IMR-90 (cell line): Measurements from ENCODE around the gene ANGEL1. TPM values are rescaled to one million over a fixed set of nuclear protein-coding genes. Genes with fewer than 3 reads are reported as not detected.

Experiments
- ATAC-seq: fragments of 200-7000 bp; cut with Tn5 transposase; 2 replicates; pipeline ENCODE4 v1.9.1; 2020; ENCODE audit warnings: low read depth, mild to moderate bottlenecking, moderate library complexity
- BruUV-seq: library from RNA; stranded (reverse); fragments of 400-500 nt; replicated peaks from 2 replicates; lab custom pipeline; 2021; lab: Mats Ljungman, UMichigan
- CTCF ChIA-PET: fragments of 300-600 bp; formaldehyde crosslinking; extraction: SDS; loops from one replicate; lab custom pipeline; 2021; ENCODE audit warnings: antibody characterized with exemption; lab: Yijun Ruan, JAX
- POLR2A ChIA-PET: fragments of 300-600 bp; sonication (Branson Sonifier 250); formaldehyde crosslinking; loops from one replicate; lab custom pipeline; 2022; ENCODE audit warnings: antibody characterized with exemption; ENCODE audit not compliant: unreplicated experiment; lab: Charles Lee
- DNase-seq: peaks from one replicate; pipeline ENCODE4 v3.0.0; 2013
- H2AFZ ChIP-seq: replicated peaks from 2 replicates; pipeline ENCODE3; 2013; ENCODE audit warnings: low read length, mild to moderate bottlenecking; ENCODE audit not compliant: poor library complexity
- H2AK5ac ChIP-seq: 2 replicates; pipeline ENCODE4 v1.6.1; 2013; ENCODE audit warnings: low read depth, low read length, inconsistent platforms
- H2AK9ac ChIP-seq: replicated peaks from 2 replicates; pipeline ENCODE3; 2013; ENCODE audit warnings: mild to moderate bottlenecking, low read depth, low read length, moderate library complexity; ENCODE audit not compliant: poor library complexity
- H2BK120ac ChIP-seq: 2 replicates; pipeline ENCODE4 v1.6.1; 2013; ENCODE audit warnings: low read depth, low read length, inconsistent platforms
- H2BK15ac ChIP-seq: 3 replicates; pipeline ENCODE4 v1.6.1; 2013; ENCODE audit warnings: low read depth, low read length, inconsistent platforms
- H2BK20ac ChIP-seq: 2 replicates; pipeline ENCODE4 v1.6.1; 2013; ENCODE audit warnings: low read depth, mild to moderate bottlenecking, inconsistent platforms, low read length, moderate library complexity
- H2BK5ac ChIP-seq: 2 replicates; pipeline ENCODE4 v1.6.1; 2013; ENCODE audit warnings: mild to moderate bottlenecking, low read depth, low read length, inconsistent platforms; ENCODE audit not compliant: poor library complexity, severe bottlenecking
- H3K14ac ChIP-seq: replicated peaks from 2 replicates; pipeline ENCODE4 v1.6.1; 2013; ENCODE audit warnings: low read depth, low read length, inconsistent platforms
- H3K18ac ChIP-seq: 2 replicates; pipeline ENCODE4 v1.6.1; 2013; ENCODE audit warnings: low read depth, low read length, control low read depth
- H3K23ac ChIP-seq: 2 replicates; pipeline ENCODE4 v1.6.1; 2013; ENCODE audit warnings: low read depth, low read length, inconsistent platforms
- H3K27ac ChIP-seq: 2 replicates; pipeline ENCODE4 v1.5.1; 2013; ENCODE audit warnings: mild to moderate bottlenecking, control low read depth, low read length; ENCODE audit not compliant: insufficient read depth
- H3K27me3 ChIP-seq: 2 replicates; pipeline ENCODE4 v1.6.1; 2013; ENCODE audit warnings: low read length; ENCODE audit not compliant: control insufficient read depth, insufficient read depth
- H3K36me3 ChIP-seq: 2 replicates; pipeline ENCODE4 v1.6.1; 2013; ENCODE audit warnings: low read length, mixed read lengths; ENCODE audit not compliant: control insufficient read depth, insufficient read depth
- H3K4ac ChIP-seq: 2 replicates; pipeline ENCODE4 v1.6.1; 2013; ENCODE audit warnings: low read depth, low read length, inconsistent platforms
- H3K4me1 ChIP-seq: 2 replicates; pipeline ENCODE4 v1.6.1; 2013; ENCODE audit warnings: low read length, mixed read lengths; ENCODE audit not compliant: control insufficient read depth, insufficient read depth
- H3K4me2 ChIP-seq: 2 replicates; pipeline ENCODE4 v1.6.1; 2013; ENCODE audit warnings: low read depth, mild to moderate bottlenecking, control low read depth, low read length, moderate library complexity
- H3K4me3 ChIP-seq: 2 replicates; pipeline ENCODE4 v1.5.1; 2013; ENCODE audit warnings: low read depth, mild to moderate bottlenecking, control low read depth, low read length, moderate library complexity; ENCODE audit not compliant: insufficient read depth
- H3K56ac ChIP-seq: 2 replicates; pipeline ENCODE4 v1.6.1; 2013; ENCODE audit warnings: low read length, inconsistent platforms; ENCODE audit not compliant: insufficient read depth; ENCODE audit errors: extremely low read depth
- H3K79me1 ChIP-seq, 2 experiments: 2 replicates each; pipeline ENCODE4 v1.6.1; 2013; ENCODE audit warnings: low read length in 2 of 2, inconsistent platforms in 1 of 2, low read depth in 1 of 2
- H3K9ac ChIP-seq: 2 replicates; pipeline ENCODE4 v1.6.1; 2013; ENCODE audit warnings: low read depth, low read length, control low read depth
- H3K9me1 ChIP-seq: 2 replicates; pipeline ENCODE4 v1.6.1; 2013; ENCODE audit warnings: low read length, inconsistent platforms; ENCODE audit not compliant: insufficient read depth
- H3K9me3 ChIP-seq: 2 replicates; pipeline ENCODE4 v1.6.1; 2013; ENCODE audit warnings: low read length; ENCODE audit not compliant: control insufficient read depth, insufficient read depth
- H4K20me1 ChIP-seq: 2 replicates; pipeline ENCODE4 v1.6.1; 2013; ENCODE audit warnings: low read length, inconsistent platforms; ENCODE audit not compliant: insufficient read depth
- H4K5ac ChIP-seq: 2 replicates; pipeline ENCODE4 v1.6.1; 2013; ENCODE audit warnings: mild to moderate bottlenecking, low read depth, low read length, control low read depth
- H4K8ac ChIP-seq, 2 experiments: 2 replicates each; pipeline ENCODE4 v1.6.1; 2013; ENCODE audit warnings: low read depth in 2 of 2, low read length in 2 of 2, control low read depth in 1 of 2, inconsistent platforms in 1 of 2
- H4K91ac ChIP-seq: 2 replicates; pipeline ENCODE4 v1.6.1; 2013; ENCODE audit warnings: low read depth, low read length, inconsistent platforms; ENCODE audit not compliant: insufficient read depth
- BHLHE40 ChIP-seq: fragments of 150-350 bp; IDR thresholded peaks from 2 replicates; pipeline ENCODE4 v1.6.1; 2016; ENCODE audit warnings: mild to moderate bottlenecking, low read depth, low read length
- CEBPB ChIP-seq: IDR thresholded peaks from 2 replicates; pipeline ENCODE4 v1.6.1; 2012; ENCODE audit warnings: low read depth, low read length, improper control_type of control experiment
- CHD1 ChIP-seq: IDR thresholded peaks from 2 replicates; pipeline ENCODE4 v1.6.1; 2012; ENCODE audit warnings: low read depth, low read length, improper control_type of control experiment
- FOS ChIP-seq: fragments of 150-350 bp; IDR thresholded peaks from 2 replicates; pipeline ENCODE4 v1.6.1; 2016; ENCODE audit warnings: low read depth, low read length
- MAFK ChIP-seq: IDR thresholded peaks from 2 replicates; pipeline ENCODE4 v1.6.1; 2012; ENCODE audit warnings: low read depth, low read length, improper control_type of control experiment
- MAZ ChIP-seq: IDR thresholded peaks from 2 replicates; pipeline ENCODE4 v1.6.1; 2012; ENCODE audit warnings: low read depth, mild to moderate bottlenecking, low read length, improper control_type of control experiment, moderate library complexity, borderline replicate concordance
- MXI1 ChIP-seq: IDR thresholded peaks from 2 replicates; pipeline ENCODE4 v1.6.1; 2012; ENCODE audit warnings: low read depth, mild to moderate bottlenecking, low read length, moderate library complexity, borderline replicate concordance
- NFE2L2 ChIP-seq: fragments of 150-350 bp; IDR thresholded peaks from 2 replicates; pipeline ENCODE4 v1.6.1; 2016; ENCODE audit warnings: low read depth, mild to moderate bottlenecking, low read length
- POLR2A ChIP-seq: IDR thresholded peaks from 2 replicates; pipeline ENCODE4 v1.6.1; 2012; ENCODE audit warnings: mild to moderate bottlenecking, low read depth, low read length
- RAD21 ChIP-seq: IDR thresholded peaks from 2 replicates; pipeline ENCODE4 v1.6.1; 2012; ENCODE audit warnings: low read length, improper control_type of control experiment
- RCOR1 ChIP-seq: IDR thresholded peaks from 2 replicates; pipeline ENCODE4 v1.6.1; 2012; ENCODE audit warnings: mild to moderate bottlenecking, low read length, improper control_type of control experiment; ENCODE audit not compliant: insufficient replicate concordance
- RFX5 ChIP-seq: IDR thresholded peaks from 2 replicates; pipeline ENCODE4 v1.8.0; 2012; ENCODE audit warnings: low read depth, mild to moderate bottlenecking, low read length, moderate library complexity
- SMC3 ChIP-seq: fragments of 150-350 bp; IDR thresholded peaks from 2 replicates; pipeline ENCODE4 v1.6.1; 2016; ENCODE audit warnings: low read depth, mild to moderate bottlenecking, antibody characterized with exemption, low read length, moderate library complexity
- WGBS, 2 experiments: methylation state at CpG; one replicate each; pipeline versions ENCODE4 v1.1.5 to v1.1.7; 2013; ENCODE audit warnings: missing lambda C conversion rate in 2 of 2; ENCODE audit not compliant: insufficient read length in 1 of 2; ENCODE audit errors: extremely low coverage in 2 of 2; 5-methylcytosine and 5-hydroxymethylcytosine counted together
- dilution Hi-C: fragments of 300-500 bp; cut with HindIII; formaldehyde crosslinking; loops from one replicate; pipeline ENCODE4 v1.14.3; 2018; ENCODE audit warnings: low sequenced_read_pairs; ENCODE audit not compliant: unreplicated experiment
- in situ Hi-C: fragments of 300-500 bp; cut with MboI; formaldehyde crosslinking; loops from 3 replicates; pipeline ENCODE4 v1.14.3; 2019; ENCODE audit warnings: low sequenced_read_pairs, inconsistent platforms, mixed read lengths
- intact Hi-C: fragments of 100-400 bp; cut with micrococcal nuclease; formaldehyde crosslinking; loops from 2 replicates; pipeline ENCODE4 v1.10.0; 2022
- polyA plus RNA-seq, 3 experiments: library from polyadenylated mRNA; depleted of rRNA; stranded (reverse); fragments of >200 nt; gene quantifications; 2 replicates each; pipeline ENCODE4 v1.2.3, GENCODE V29; 2012; ENCODE audit warnings: low replicate concordance in 1 of 3
- total RNA-seq: library from RNA; depleted of rRNA; stranded (reverse); fragments of >200 nt; gene quantifications from 2 replicates; pipeline ENCODE4 v1.2.3, GENCODE V29; 2012
- TF ChIP-seq, protein P1 (sequence below): conservative IDR thresholded peaks from 2 replicates; pipeline ENCODE4 v1.5.1; 2012; ENCODE audit warnings: mild to moderate bottlenecking, low read depth, low read length, improper control_type of control experiment
- TF ChIP-seq, protein P2 (sequence below): fragments of 150-350 bp; IDR thresholded peaks from 2 replicates; pipeline ENCODE4 v1.6.1; 2016; ENCODE audit warnings: low read depth, mild to moderate bottlenecking, low read length, moderate library complexity, borderline replicate concordance
- TF ChIP-seq, protein P3 (sequence below): fragments of 150-350 bp; IDR thresholded peaks from 2 replicates; pipeline ENCODE4 v1.6.1; 2017; ENCODE audit warnings: mild to moderate bottlenecking, antibody characterized with exemption, low read length, low read depth

Gene ANGEL1
- total and polyA plus RNA-seq, 2 of the 4 experiments (the other 2 are of a cell fraction) = 4.1 to 10.0 TPM

DNA sequence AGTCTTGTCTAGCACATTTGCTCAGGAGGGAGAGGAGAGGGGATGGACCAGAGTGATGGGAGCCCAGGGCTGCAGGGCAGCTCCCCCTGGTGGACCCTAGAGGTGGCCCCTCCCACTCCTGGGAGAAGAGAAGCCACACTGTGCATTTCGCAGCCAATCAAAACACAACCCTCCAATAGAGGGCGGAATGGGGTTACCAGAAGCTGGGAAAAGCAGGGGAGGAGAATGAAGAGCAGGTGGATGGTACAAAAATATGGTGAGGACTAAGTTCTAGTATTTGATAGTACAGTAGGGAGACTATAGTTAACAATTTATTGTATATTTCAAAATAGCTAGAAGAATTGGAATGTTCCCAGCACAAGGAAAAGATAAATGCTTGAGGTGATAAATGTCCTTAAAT lies 27.8 kb downstream of the ANGEL1 start:
- Histone ChIP-seq H3K9ac (no peak overlapping the region), H3K4ac (no peak overlapping the region), H2BK5ac (no peak overlapping the region), H3K14ac (no peak overlapping the region), H2AK9ac (peak overlapping the region; percentile 52), H4K5ac (no peak overlapping the region), H3K36me3 (peaks cover 13% of the 10 kb centered on the region), H3K79me1 (no peaks in the 10 kb centered on the region), H2BK20ac (no peak overlapping the region), H2BK120ac (no peak overlapping the region), H3K4me1 (peaks cover 4% of the 10 kb centered on the region; the same call in 1 of the 2 replicates), H3K27ac (no peak overlapping the region), H2BK15ac (no peak overlapping the region), H2AFZ (peak overlapping the region; percentile 35), H3K9me3 (no peaks in the 10 kb centered on the region), H3K23ac (no peak overlapping the region), H3K9me1 (peaks cover 2% of the 10 kb centered on the region; the same call in 1 of the 2 replicates), H4K8ac (no peak overlapping the region), H3K4me2 (no peak overlapping the region), H3K18ac (no peak overlapping the region), H3K27me3 (no peaks in the 10 kb centered on the region), H2AK5ac (no peak overlapping the region), H4K91ac (no peak overlapping the region), H3K56ac (no peak overlapping the region), H4K20me1 (no peaks in the 10 kb centered on the region), H3K4me3 (no peak overlapping the region)
- in situ Hi-C loops = loop anchor here (5.0 kb wide), 1 partner anchor 68 kb away; no protein-coding TSS in a partner anchor
- peak; percentile 93 for TF ChIP-seq SMC3
- TF ChIP-seq BHLHE40 = no peak
- TF ChIP-seq RFX5 = no peak
- TF ChIP-seq POLR2A = no peak
- TF ChIP-seq MAFK = no peak
- no peak for TF ChIP-seq NFE2L2
- peak; percentile 86 for TF ChIP-seq MAZ
- TF ChIP-seq MXI1 = no peak
- TF ChIP-seq, protein P1, sequence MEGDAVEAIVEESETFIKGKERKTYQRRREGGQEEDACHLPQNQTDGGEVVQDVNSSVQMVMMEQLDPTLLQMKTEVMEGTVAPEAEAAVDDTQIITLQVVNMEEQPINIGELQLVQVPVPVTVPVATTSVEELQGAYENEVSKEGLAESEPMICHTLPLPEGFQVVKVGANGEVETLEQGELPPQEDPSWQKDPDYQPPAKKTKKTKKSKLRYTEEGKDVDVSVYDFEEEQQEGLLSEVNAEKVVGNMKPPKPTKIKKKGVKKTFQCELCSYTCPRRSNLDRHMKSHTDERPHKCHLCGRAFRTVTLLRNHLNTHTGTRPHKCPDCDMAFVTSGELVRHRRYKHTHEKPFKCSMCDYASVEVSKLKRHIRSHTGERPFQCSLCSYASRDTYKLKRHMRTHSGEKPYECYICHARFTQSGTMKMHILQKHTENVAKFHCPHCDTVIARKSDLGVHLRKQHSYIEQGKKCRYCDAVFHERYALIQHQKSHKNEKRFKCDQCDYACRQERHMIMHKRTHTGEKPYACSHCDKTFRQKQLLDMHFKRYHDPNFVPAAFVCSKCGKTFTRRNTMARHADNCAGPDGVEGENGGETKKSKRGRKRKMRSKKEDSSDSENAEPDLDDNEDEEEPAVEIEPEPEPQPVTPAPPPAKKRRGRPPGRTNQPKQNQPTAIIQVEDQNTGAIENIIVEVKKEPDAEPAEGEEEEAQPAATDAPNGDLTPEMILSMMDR = peak; percentile 96
- TF ChIP-seq RAD21 = peak; percentile 84
- TF ChIP-seq FOS = no peak
- no peak for TF ChIP-seq CHD1
- no peak for TF ChIP-seq CEBPB
- TF ChIP-seq, protein P2, sequence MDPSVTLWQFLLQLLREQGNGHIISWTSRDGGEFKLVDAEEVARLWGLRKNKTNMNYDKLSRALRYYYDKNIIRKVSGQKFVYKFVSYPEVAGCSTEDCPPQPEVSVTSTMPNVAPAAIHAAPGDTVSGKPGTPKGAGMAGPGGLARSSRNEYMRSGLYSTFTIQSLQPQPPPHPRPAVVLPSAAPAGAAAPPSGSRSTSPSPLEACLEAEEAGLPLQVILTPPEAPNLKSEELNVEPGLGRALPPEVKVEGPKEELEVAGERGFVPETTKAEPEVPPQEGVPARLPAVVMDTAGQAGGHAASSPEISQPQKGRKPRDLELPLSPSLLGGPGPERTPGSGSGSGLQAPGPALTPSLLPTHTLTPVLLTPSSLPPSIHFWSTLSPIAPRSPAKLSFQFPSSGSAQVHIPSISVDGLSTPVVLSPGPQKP = no peak
- TF ChIP-seq, protein P3, sequence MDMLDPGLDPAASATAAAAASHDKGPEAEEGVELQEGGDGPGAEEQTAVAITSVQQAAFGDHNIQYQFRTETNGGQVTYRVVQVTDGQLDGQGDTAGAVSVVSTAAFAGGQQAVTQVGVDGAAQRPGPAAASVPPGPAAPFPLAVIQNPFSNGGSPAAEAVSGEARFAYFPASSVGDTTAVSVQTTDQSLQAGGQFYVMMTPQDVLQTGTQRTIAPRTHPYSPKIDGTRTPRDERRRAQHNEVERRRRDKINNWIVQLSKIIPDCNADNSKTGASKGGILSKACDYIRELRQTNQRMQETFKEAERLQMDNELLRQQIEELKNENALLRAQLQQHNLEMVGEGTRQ = no peak
- TF ChIP-seq RCOR1 = peak; percentile 65
- CTCF ChIA-PET = interaction anchor here (0.5 to 2.2 kb wide), 7 partner anchors 11 to 722 kb away, joined by 3 to 17 read pairs (median 4); no protein-coding TSS in a partner anchor
- DNase-seq = peak; percentile 75
- ATAC-seq = peak; percentile 96
- dilution Hi-C loops = no loop called here
- intact Hi-C loops = loop anchor here (1.0 kb wide), 1 partner anchor 75 kb away; no protein-coding TSS in a partner anchor
- no CpG with 5 or more reads among the region's 2 CpGs for WGBS, 2 experiments
- no TSS peak for BruUV-seq
- POLR2A ChIA-PET = no interaction called here
